Right cardiac atrium (tissue), 5 donors: Measurements from ENCODE around the gene MARCHF10. TPM values are rescaled to one million over a fixed set of nuclear protein-coding genes. Genes with fewer than 3 reads are reported as not detected.
A peak's percentile ranks its signal among the peaks of the same experiment; 100 is the strongest.

Source experiments
- ATAC-seq, 2 donors: fragments of 200-7000 bp; cut with Tn5 transposase; one replicate each; pipeline versions ENCODE4 v1.8.0 to v1.9.1; 2020; ENCODE audit warnings: moderate library complexity in 2 of 2, mild to moderate bottlenecking in 1 of 2
- DNase-seq, 3 donors: peaks; one replicate each; pipeline ENCODE4 v3.0.0-alpha.2; 2020
- H3K27ac ChIP-seq: one replicate; pipeline ENCODE4 v1.5.1; 2013; ENCODE audit warnings: mild to moderate bottlenecking, low read length, control low read depth, moderate library complexity
- H3K27me3 ChIP-seq: one replicate; pipeline ENCODE4 v1.6.1; 2013; ENCODE audit not compliant: control insufficient read depth, insufficient read depth
- H3K4me1 ChIP-seq: one replicate; pipeline ENCODE4 v1.6.1; 2013; ENCODE audit warnings: low read length; ENCODE audit not compliant: control insufficient read depth, insufficient read depth
- H3K4me3 ChIP-seq: one replicate; pipeline ENCODE4 v1.5.1; 2013; ENCODE audit warnings: low read length, control low read depth
- H3K9me3 ChIP-seq: one replicate; pipeline ENCODE4 v1.6.1; 2013; ENCODE audit warnings: low read length; ENCODE audit not compliant: control insufficient read depth
- WGBS: extraction: QIAGEN DNeasy Blood & Tissue Kit; methylation state at CpG from one replicate; pipeline ENCODE4 v1.1.7; 2013; 5-methylcytosine and 5-hydroxymethylcytosine counted together
- intact Hi-C, 4 donors: fragments of 100-400 bp; cut with DNase I; formaldehyde crosslinking; loops; one replicate each; pipeline versions ENCODE4 v1.11.0 to v1.14.0; 2022 to 2023
- polyA plus RNA-seq: library from polyadenylated mRNA; stranded (reverse); fragments of 200-250 nt; gene quantifications from one replicate; pipeline ENCODE4 v1.2.3, GENCODE V29; 2013
- total RNA-seq, 4 donors: library from RNA; stranded (reverse); fragmentation: NEBNext Ultra II Directional; extraction: Animal tissue kit (Norgen Biotek cat#: 25700); gene quantifications; one replicate each; pipeline ENCODE4 v1.2.1, GENCODE V29; 2021
- donor health status: healthy with polysubstance abuse.
- donor health status: DM: no; HTN: yes; CAD: no.
- donor health status: DM: no; HTN: no; CAD: no.
- donor health status: DM: no; HTN: yes; CAD: no; lungs with severe emphysema.
- donor health status: DM: yes; HTN: yes; CAD: no.

MARCHF10 gene
- total and polyA plus RNA-seq, 5 donors: 0.20 TPM; not detected in 4

- ATAC-seq: no peak
- Histone ChIP-seq H3K4me1 (no peaks in the 10 kb centered on the region), H3K9me3 (no peaks in the 10 kb centered on the region), H3K27ac (no peak overlapping the region), H3K27me3 (no peaks in the 10 kb centered on the region), H3K4me3 (no peak overlapping the region)
- no peak for DNase-seq
- 83% methylated on average over 8 of the region's 8 CpGs for whole genome bisulfite sequencing
- intact Hi-C loops: no loop called here
Observed at GRCh38 chr17:62746941-62747340, 61.2 kb downstream of the MARCHF10 start.

DNA sequence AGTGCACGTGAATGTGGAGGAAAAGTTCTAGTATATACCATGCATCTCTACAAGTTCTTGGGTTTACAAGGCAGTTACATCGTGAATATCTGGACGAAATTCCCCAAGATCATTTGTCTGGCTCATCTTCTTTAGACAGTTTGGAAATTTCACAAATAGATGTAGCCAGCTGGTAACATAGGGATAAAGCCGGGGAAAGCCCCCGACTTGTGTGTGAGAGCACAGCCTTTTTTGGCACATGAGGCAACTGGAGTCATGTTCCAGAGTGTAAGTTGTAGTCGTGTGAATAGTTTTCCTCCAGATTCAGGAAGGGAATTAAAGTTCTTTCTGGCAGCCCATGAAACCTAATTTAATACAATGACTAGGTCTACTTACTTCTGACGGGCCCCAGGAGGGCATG, 62.3 kb downstream of the MARCHF10 start:
- Histone ChIP-seq H3K4me1 (no peaks in the 10 kb centered on the region), H3K4me3 (no peak overlapping the region), H3K27me3 (no peaks in the 10 kb centered on the region), H3K9me3 (no peaks in the 10 kb centered on the region), H3K27ac (no peak overlapping the region)
- 70% methylated on average over 7 of the region's 7 CpGs for WGBS
- ATAC-seq: no peak
- intact Hi-C loops: no loop called here
- DNase-seq: no peak

GRCh38 chr17:62744259-62744658, 63.9 kb downstream of the MARCHF10 start:
- WGBS: 84% methylated on average over 7 of the region's 7 CpGs
- Histone ChIP-seq H3K27ac (no peak overlapping the region), H3K4me3 (no peak overlapping the region), H3K27me3 (no peaks in the 10 kb centered on the region), H3K4me1 (peaks cover 3% of the 10 kb centered on the region), H3K9me3 (no peaks in the 10 kb centered on the region)
- no peak for DNase-seq
- no peak for ATAC-seq
- intact Hi-C loops: no loop called here

DNA sequence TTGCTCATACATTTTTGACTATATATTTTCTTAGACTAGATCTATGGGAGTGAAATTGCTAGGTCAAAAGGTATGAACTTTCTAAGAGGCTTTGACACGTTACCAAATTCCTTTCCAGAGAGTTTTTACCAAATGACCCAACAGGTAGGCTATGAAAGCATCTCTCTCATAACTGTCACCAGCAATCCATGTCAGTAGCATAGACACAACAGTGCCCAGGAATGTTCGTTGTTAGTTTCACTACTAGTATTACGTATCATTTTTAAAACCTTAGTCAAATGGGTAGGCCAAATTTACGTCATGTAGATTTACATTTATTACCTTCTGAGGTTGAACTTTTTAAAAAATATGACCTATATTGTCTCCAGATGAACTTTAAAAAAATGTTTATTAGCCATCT, 66.8 kb downstream of the MARCHF10 start:
- Histone ChIP-seq H3K27ac (no peak overlapping the region), H3K4me1 (peaks cover 3% of the 10 kb centered on the region), H3K27me3 (no peaks in the 10 kb centered on the region), H3K9me3 (no peaks in the 10 kb centered on the region), H3K4me3 (no peak overlapping the region)
- ATAC-seq: no peak
- 92% methylated on average over 4 of the region's 4 CpGs for WGBS
- intact Hi-C loops: no loop called here
- DNase-seq: no peak

DNA sequence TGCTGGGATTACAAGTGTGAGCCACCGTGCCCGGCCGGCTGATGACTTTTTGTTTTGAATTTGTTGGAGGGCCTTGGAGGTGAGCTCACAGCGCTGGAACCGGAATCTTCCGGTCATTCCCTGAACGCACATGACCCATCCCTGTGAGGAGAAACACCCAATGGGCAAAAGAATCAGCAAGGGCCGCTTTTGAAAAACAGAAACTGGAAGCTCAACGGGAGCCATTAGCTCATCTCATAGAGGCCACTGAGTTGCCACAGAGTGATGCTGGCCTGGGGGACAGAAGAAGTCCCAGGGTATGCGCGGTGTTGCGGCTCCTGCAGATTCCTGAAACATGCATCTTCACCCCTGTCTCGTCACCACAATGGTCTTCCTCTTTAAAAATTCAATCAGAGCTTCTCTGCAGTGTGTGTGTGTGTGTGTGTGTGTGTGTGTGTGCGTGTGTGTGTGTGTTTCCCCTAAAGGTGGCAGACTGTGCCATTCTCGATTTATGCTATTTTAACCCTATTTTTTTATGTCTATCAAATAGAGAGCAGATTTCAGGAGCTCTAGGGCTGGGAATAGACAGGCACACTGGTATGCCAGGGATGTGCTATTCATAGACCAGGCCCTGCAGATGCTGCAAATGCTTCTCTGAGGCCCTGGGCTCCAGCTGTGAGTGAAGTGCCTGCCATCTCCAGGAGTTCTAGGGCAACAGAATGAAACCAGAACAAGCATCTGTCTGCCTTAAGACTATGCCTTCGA, 68.3 kb downstream of the MARCHF10 start:
- H3K4me3 ChIP-seq: no peak overlapping the region
- 77% methylated on average over 16 of the region's 16 CpGs for WGBS
- intact Hi-C loops: no loop called here
- H3K27ac ChIP-seq: no peak overlapping the region
- peaks cover 3% of the 10 kb centered on the region for H3K4me1 ChIP-seq
- no peaks in the 10 kb centered on the region for H3K9me3 ChIP-seq
- no peak for DNase-seq
- no peak for ATAC-seq
- H3K27me3 ChIP-seq: no peaks in the 10 kb centered on the region

GRCh38 chr17:62738281-62738680, 69.8 kb downstream of the MARCHF10 start:
- H3K27ac ChIP-seq: no peak overlapping the region
- WGBS: 80% methylated on average over 9 of the region's 9 CpGs
- H3K9me3 ChIP-seq: no peaks in the 10 kb centered on the region
- H3K27me3 ChIP-seq: no peaks in the 10 kb centered on the region
- H3K4me1 ChIP-seq: peaks cover 3% of the 10 kb centered on the region
- H3K4me3 ChIP-seq: no peak overlapping the region
- intact Hi-C loops: no loop called here
- no peak for ATAC-seq
- no peak for DNase-seq

GRCh38 chr17:62737513-62737912, 70.6 kb downstream of the MARCHF10 start:
- Histone ChIP-seq H3K9me3 (no peaks in the 10 kb centered on the region), H3K4me1 (peaks cover 3% of the 10 kb centered on the region), H3K27ac (no peak overlapping the region), H3K27me3 (no peaks in the 10 kb centered on the region), H3K4me3 (no peak overlapping the region)
- no peak for DNase-seq
- no peak for ATAC-seq
- intact Hi-C loops: no loop called here
- WGBS: 89% methylated on average over 8 of the region's 8 CpGs

DNA sequence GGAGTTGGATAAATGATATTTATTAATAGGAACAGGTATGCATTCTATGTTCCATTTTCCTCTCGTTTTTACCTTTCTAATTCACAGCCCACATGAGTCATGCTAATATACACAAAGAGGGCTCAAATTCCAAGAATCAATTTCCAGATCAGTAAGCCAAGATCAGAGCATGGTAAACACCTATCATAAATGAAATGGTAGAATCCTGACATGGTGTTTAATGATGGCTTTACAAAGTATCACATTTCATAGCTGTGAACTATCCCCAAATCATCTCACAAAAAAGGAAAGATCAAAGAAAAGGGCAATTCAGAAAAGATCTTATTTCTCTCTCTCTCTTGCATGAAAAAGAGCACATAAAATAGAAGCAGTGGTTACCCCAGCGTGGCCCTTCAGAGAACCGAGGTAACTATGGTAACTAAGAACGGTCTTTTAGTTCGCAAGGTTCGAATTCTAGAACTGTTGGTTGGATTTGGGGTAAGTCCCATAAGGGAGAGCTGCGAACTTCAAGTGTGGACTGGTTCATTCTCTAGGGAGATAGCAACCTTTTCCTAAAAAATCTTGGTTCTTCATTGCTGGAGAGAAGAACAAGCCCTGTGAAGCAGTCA, 73.0 kb downstream of the MARCHF10 start:
- H3K4me1 ChIP-seq: peaks cover 3% of the 10 kb centered on the region
- ATAC-seq (no peak), DNase-seq (no peak)
- no peak overlapping the region for H3K4me3 ChIP-seq
- no peaks in the 10 kb centered on the region for H3K9me3 ChIP-seq
- H3K27me3 ChIP-seq: no peaks in the 10 kb centered on the region
- intact Hi-C loops: no loop called here
- no peak overlapping the region for H3K27ac ChIP-seq
- 86% methylated on average over 7 of the region's 7 CpGs for WGBS

GRCh38 chr17:62732125-62732524, 76.0 kb downstream of the MARCHF10 start:
- Histone ChIP-seq H3K4me3 (no peak overlapping the region), H3K9me3 (no peaks in the 10 kb centered on the region), H3K27me3 (no peaks in the 10 kb centered on the region), H3K27ac (no peak overlapping the region), H3K4me1 (no peaks in the 10 kb centered on the region)
- DNase-seq (no peak), ATAC-seq (no peak)
- intact Hi-C loops: no loop called here
- 90% methylated on average over 5 of the region's 5 CpGs for WGBS

DNA sequence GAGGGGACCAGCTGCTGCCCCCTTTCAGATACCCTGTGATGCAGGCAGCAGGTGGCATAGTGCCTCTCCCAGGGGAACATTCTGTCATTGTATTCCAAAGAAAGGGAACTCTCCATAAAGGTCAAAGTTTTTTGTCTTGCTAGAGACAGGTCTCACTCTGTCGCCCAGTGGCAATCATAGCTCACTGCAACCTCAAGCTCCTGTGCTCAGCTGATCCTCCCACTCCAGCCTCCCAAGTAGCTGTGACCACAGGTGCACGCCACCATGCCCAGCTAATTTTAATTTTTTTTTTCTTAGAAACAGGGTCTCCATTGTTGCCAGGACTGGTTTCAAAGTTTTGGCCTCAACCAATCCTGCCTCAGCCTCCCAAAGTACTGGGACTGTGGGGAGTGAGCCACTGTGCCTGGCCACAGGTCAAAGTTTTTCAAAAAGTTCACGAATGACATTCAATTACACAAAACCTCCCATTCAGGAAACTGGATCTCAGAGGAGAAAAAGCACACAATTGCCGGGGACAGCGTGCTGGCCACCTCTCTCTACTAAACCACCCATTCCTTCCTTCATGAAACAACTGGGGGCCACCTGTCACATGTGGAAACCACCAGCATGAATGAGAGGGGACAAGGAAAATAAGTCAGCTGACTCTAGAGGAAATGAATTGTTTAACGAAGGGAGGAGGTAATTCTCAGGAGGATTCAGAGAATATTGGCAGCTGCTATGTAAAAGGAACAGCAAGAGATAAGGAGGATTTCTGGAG, 80.0 kb downstream of the MARCHF10 start:
- Histone ChIP-seq H3K27me3 (no peaks in the 10 kb centered on the region), H3K27ac (no peak overlapping the region), H3K9me3 (no peaks in the 10 kb centered on the region), H3K4me1 (peaks cover 2% of the 10 kb centered on the region), H3K4me3 (no peak overlapping the region)
- 60% methylated on average over 6 of the region's 6 CpGs for WGBS
- ATAC-seq (peak in 1 of 2 donors; percentile 57), DNase-seq (no peak)
- intact Hi-C loops: no loop called here

DNA sequence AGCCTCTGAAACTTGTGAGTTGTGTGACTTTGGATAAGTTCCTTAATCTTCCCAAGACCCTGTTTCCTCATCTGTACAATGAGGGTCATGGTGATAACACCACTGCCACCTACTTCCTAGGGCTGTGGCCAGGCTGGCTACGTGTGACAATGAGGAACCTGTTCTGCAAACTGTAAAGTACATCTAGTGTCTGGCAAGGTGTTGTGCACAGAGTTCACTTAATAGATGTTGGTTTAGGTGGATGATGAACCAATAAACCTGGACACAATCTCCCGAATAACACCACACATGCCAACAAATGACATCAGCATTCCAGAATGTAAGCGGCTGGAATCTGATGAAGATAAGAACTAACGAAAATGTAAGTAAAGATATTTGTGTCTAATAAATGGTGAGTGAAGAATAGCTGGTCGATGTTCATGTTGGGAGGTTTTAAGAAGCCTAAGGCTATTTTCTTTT, 82.3 kb downstream of the MARCHF10 start:
- no peak for ATAC-seq
- intact Hi-C loops: no loop called here

More for the DNA sequence above, 82.3 kb downstream of the MARCHF10 start:
- WGBS: 40% methylated on average over 5 of the region's 5 CpGs
- H3K27me3 ChIP-seq: no peaks in the 10 kb centered on the region
- no peak for DNase-seq
- H3K9me3 ChIP-seq: no peaks in the 10 kb centered on the region
- H3K4me1 ChIP-seq: peaks cover 2% of the 10 kb centered on the region
- H3K27ac ChIP-seq: no peak overlapping the region
- H3K4me3 ChIP-seq: no peak overlapping the region
